KMS-11 (cell line): Measurements from ENCODE around the gene FSTL5.

ENCODE experiments used
- H2AFZ ChIP-seq: fragments of 200-600 bp; sonication (generic); 2 replicates; pipeline ENCODE4 v1.6.1; 2016; ENCODE audit warnings: antibody characterized with exemption, mixed run types, low read depth
- H3K27ac ChIP-seq: fragments of 200-600 bp; sonication (generic); 2 replicates; pipeline ENCODE4 v1.6.1; 2016; ENCODE audit warnings: mild to moderate bottlenecking, mixed run types
- H3K27me3 ChIP-seq: fragments of 200-600 bp; sonication (generic); 2 replicates; pipeline ENCODE4 v1.6.1; 2017; ENCODE audit warnings: mild to moderate bottlenecking, low read depth, mixed run types, moderate library complexity; ENCODE audit not compliant: insufficient read depth
- H3K36me3 ChIP-seq: fragments of 200-600 bp; sonication (generic); 2 replicates; pipeline ENCODE4 v1.6.1; 2017; ENCODE audit warnings: mild to moderate bottlenecking, mixed run types; ENCODE audit not compliant: insufficient read depth
- H3K4me1 ChIP-seq: fragments of 200-600 bp; sonication (generic); 2 replicates; pipeline ENCODE4 v1.6.1; 2016; ENCODE audit warnings: mild to moderate bottlenecking, low read depth, mixed run types; ENCODE audit not compliant: poor library complexity, severe bottlenecking
- H3K4me2 ChIP-seq: fragments of 200-600 bp; sonication (generic); 2 replicates; pipeline ENCODE4 v1.7.0; 2016; ENCODE audit warnings: mild to moderate bottlenecking, mixed run types
- H3K4me3 ChIP-seq: fragments of 200-600 bp; sonication (generic); IDR thresholded peaks from 2 replicates; pipeline ENCODE4 v1.6.1; 2017; ENCODE audit warnings: low read depth, low read length, mixed read lengths; ENCODE audit not compliant: insufficient read depth
- H3K79me2 ChIP-seq: fragments of 200-600 bp; sonication (generic); 2 replicates; pipeline ENCODE4 v1.6.1; 2016; ENCODE audit warnings: low read depth, mixed run types; ENCODE audit not compliant: insufficient read depth
- H3K9ac ChIP-seq: fragments of 200-600 bp; sonication (generic); 2 replicates; pipeline ENCODE4 v1.6.1; 2016; ENCODE audit warnings: mild to moderate bottlenecking, mixed run types
- H4K20me1 ChIP-seq: fragments of 200-600 bp; sonication (generic); 2 replicates; pipeline ENCODE4 v1.6.1; 2016; ENCODE audit warnings: mild to moderate bottlenecking, mixed run types; ENCODE audit not compliant: insufficient read depth
- TF ChIP-seq, protein P1 (sequence below): fragments of 200-600 bp; sonication (generic); conservative IDR thresholded peaks from 2 replicates; pipeline ENCODE4 v1.6.1; 2017; ENCODE audit warnings: low read depth, mild to moderate bottlenecking, antibody characterized with exemption, low read length, moderate library complexity, mixed read lengths

Gene FSTL5

GRCh38 chr4:161428180-161428965 lies 735.4 kb downstream of the FSTL5 start:
- TF ChIP-seq, protein P1, sequence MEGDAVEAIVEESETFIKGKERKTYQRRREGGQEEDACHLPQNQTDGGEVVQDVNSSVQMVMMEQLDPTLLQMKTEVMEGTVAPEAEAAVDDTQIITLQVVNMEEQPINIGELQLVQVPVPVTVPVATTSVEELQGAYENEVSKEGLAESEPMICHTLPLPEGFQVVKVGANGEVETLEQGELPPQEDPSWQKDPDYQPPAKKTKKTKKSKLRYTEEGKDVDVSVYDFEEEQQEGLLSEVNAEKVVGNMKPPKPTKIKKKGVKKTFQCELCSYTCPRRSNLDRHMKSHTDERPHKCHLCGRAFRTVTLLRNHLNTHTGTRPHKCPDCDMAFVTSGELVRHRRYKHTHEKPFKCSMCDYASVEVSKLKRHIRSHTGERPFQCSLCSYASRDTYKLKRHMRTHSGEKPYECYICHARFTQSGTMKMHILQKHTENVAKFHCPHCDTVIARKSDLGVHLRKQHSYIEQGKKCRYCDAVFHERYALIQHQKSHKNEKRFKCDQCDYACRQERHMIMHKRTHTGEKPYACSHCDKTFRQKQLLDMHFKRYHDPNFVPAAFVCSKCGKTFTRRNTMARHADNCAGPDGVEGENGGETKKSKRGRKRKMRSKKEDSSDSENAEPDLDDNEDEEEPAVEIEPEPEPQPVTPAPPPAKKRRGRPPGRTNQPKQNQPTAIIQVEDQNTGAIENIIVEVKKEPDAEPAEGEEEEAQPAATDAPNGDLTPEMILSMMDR, result no peak
- H2AFZ ChIP-seq, result no peak overlapping the region

GRCh38 chr4:161419822-161420221 lies 744.0 kb downstream of the FSTL5 start:
- no peak overlapping the region for H2AFZ ChIP-seq
- TF ChIP-seq, protein P1, result no peak; the same call in 1 of the 2 replicates
- H3K79me2 ChIP-seq, result no peaks in the 10 kb centered on the region
- H3K4me1 ChIP-seq, result no peaks in the 10 kb centered on the region
- no peak overlapping the region for H3K4me2 ChIP-seq
- no peaks in the 10 kb centered on the region for H3K27me3 ChIP-seq
- H3K4me3 ChIP-seq, result no peak overlapping the region
- no peaks in the 10 kb centered on the region for H3K36me3 ChIP-seq
- no peaks in the 10 kb centered on the region for H4K20me1 ChIP-seq
- H3K9ac ChIP-seq, result no peak overlapping the region
- H3K27ac ChIP-seq, result no peak overlapping the region

More at GRCh38 chr4:161428180-161428965, 735.4 kb downstream of the FSTL5 start:
- H3K79me2 ChIP-seq, result no peaks in the 10 kb centered on the region
- H3K36me3 ChIP-seq, result no peaks in the 10 kb centered on the region
- H4K20me1 ChIP-seq, result no peaks in the 10 kb centered on the region
- no peak overlapping the region for H3K4me3 ChIP-seq
- H3K4me2 ChIP-seq, result no peak overlapping the region
- no peaks in the 10 kb centered on the region for H3K4me1 ChIP-seq
- no peaks in the 10 kb centered on the region for H3K27me3 ChIP-seq
- no peak overlapping the region for H3K9ac ChIP-seq
- no peak overlapping the region for H3K27ac ChIP-seq

- no peak overlapping the region for H2AFZ ChIP-seq
- no peak overlapping the region for H3K27ac ChIP-seq
- no peak overlapping the region for H3K4me3 ChIP-seq
- H3K79me2 ChIP-seq, result no peaks in the 10 kb centered on the region
- no peak overlapping the region for H3K4me2 ChIP-seq
- TF ChIP-seq, protein P1, result no peak
- no peaks in the 10 kb centered on the region for H3K4me1 ChIP-seq
- no peak overlapping the region for H3K9ac ChIP-seq
- H3K27me3 ChIP-seq, result no peaks in the 10 kb centered on the region
- H3K36me3 ChIP-seq, result no peaks in the 10 kb centered on the region
- H4K20me1 ChIP-seq, result no peaks in the 10 kb centered on the region
Measured at GRCh38 chr4:161411901-161412300, 751.9 kb downstream of the FSTL5 start.

DNA sequence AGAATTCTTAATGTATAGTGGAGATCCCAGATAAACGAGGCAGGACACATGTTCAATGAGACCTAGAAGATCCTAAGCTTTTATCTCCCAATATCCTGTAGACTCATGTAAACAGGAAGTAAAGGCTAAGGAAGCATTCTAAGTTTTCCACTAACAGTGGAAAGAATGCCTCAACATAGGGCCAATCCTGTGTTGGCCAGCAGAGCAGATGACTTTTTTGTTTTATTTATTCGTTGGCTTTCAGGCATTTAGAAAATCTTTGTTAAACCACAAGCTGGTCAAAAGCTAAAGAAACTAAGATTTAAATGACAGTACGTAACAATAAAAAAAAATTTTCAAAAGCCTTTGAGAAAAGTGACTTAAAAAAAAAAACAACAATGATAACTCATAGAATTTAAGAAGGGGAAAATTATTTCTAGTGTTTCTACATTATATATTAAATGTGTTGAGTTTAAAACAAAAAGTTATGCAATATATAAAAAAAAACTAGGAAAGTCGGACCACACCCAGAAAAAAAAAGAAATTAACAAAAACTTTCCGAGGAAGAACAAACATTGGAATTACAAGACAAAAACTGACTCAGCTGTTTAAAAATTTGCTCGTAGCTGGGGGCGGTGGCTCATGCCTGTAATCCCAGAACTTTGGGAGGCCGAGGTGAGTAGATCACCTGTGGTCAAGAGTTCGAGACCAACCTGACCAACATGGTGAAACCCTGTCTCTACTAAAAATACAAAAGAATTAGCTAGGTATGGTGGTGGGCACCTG lies 759.3 kb downstream of the FSTL5 start:
- TF ChIP-seq, protein P1, result no peak
- H3K4me2 ChIP-seq, result no peak overlapping the region
- H3K79me2 ChIP-seq, result no peaks in the 10 kb centered on the region
- H3K4me1 ChIP-seq, result no peaks in the 10 kb centered on the region
- no peaks in the 10 kb centered on the region for H3K36me3 ChIP-seq
- H4K20me1 ChIP-seq, result no peaks in the 10 kb centered on the region
- H3K9ac ChIP-seq, result no peak overlapping the region
- no peak overlapping the region for H3K27ac ChIP-seq
- no peak overlapping the region for H3K4me3 ChIP-seq
- H3K27me3 ChIP-seq, result no peaks in the 10 kb centered on the region
- no peak overlapping the region for H2AFZ ChIP-seq
